ENCODE measurements around the gene KNL1. TPM values are rescaled to one million over a fixed set of nuclear protein-coding genes. Genes with fewer than 3 reads are reported as not detected.
"Not testable (repeated sequence)": the region's sequence is repeated elsewhere in the genome, so short reads cannot be mapped to it uniquely, and the experiment has no call there.

The KNL1 gene
- total and polyA plus RNA-seq, 2 of the 8 experiments (the other 6 are each of a cell fraction or from before 2014, with no cell fraction given), result 4.4 to 22.5 TPM

DNA sequence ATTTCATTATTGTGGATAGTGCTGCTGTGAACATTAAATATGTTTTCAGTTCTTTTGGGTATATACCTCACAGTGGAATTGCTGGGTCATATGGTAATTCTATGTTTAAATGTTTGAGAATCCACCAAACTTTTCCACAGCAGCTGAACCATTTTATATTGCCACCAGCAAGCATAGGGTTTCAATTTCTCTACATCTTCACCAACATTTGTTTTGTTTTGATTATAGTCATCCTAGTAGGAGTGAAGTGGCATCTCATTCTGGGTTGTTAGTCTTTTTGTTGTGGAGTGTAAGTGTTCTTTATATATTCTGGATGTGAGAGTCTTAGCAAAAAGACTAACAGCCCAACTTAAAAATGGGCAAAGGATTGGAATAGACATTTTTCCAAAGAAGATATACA lies 18.9 kb upstream of the KNL1 start (continued):
- TF ChIP-seq ZNF274 (IDR thresholded peaks at IDR 0.05; ENCODE audit: borderline replicate concordance, extremely low read depth, low read length), result no peak

DNA sequence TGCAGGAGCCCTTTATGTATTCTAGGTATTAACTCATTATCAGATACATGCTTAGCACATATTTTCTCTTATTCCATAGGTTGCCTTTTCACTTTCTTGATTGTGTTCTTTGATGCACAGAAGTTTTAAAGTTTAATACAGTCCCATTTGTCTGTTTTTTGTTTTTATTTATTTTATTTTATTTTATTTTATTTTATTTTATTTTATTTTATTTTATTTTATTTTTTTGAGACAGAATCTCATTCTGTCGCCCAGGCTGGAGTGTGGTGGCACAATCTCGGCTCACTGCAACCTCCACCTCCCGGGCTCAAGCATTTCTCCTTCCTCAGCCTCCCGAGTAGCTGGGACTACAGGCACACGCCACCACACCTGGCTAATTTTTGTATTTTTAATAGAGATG lies 17.1 kb upstream of the KNL1 start:
- WGBS, 2 experiments (ENCODE audit: extremely low coverage in 1 of 2, insufficient coverage in 1 of 2, insufficient read length in 1 of 2, insufficient replicate concordance in 2 of 2, low coverage in 1 of 2, low lambda C conversion rate in 2 of 2, missing lambda C conversion rate in 1 of 2), result 91% methylated on average over 5 of the region's 5 CpGs; no CpG with 5 or more reads in 1 of the 2 experiments
- H4K20me1 ChIP-seq (replicated peaks in 1 of 2; ENCODE audit: control insufficient read depth in 1 of 2, insufficient read depth in 2 of 2, low read length in 2 of 2); DNase-seq (ENCODE audit: low read depth in 1 of 2, low spot score in 2 of 2); H3K4me1 ChIP-seq (replicated peaks in 1 of 4; ENCODE audit: control insufficient read depth in 3 of 4, insufficient read depth in 4 of 4, low read length in 3 of 4); H4K91ac ChIP-seq (replicated peaks; ENCODE audit: insufficient read length, low read length); H3K27me3 ChIP-seq (replicated peaks in 1 of 4; ENCODE audit: control insufficient read depth in 3 of 4, extremely low read depth in 1 of 4, insufficient read depth in 3 of 4, low read length in 3 of 4); H2BK120ac ChIP-seq (replicated peaks; ENCODE audit: low read depth, low read length); H3K79me1 ChIP-seq (ENCODE audit: low read depth, low read length); H2BK15ac ChIP-seq (ENCODE audit: low read length); H2BK12ac ChIP-seq (ENCODE audit: low read depth, low read length); H3K56ac ChIP-seq (replicated peaks; ENCODE audit: insufficient read length, low read depth, low read length); H3K23me2 ChIP-seq (ENCODE audit: low read depth, low read length); H3K9me3 ChIP-seq (ENCODE audit: insufficient read depth in 2 of 2, low read depth in 1 of 2, low read length in 1 of 2); H3K23ac ChIP-seq (ENCODE audit: insufficient read length); H4K8ac ChIP-seq (ENCODE audit: extremely low read depth, insufficient read depth, low read length); H2AFZ ChIP-seq (ENCODE audit: low read length); H3K79me2 ChIP-seq (ENCODE audit: control insufficient read depth in 1 of 2, insufficient read depth in 2 of 2, low read length in 2 of 2); H2BK5ac ChIP-seq (ENCODE audit: low read depth, low read length); H3K4ac ChIP-seq (replicated peaks; ENCODE audit: insufficient read length, low read depth, low read length); FAIRE-seq; CTCF ChIA-PET (ENCODE audit: partially characterized antibody); H2AK5ac ChIP-seq (ENCODE audit: low read depth, low read length); H3K4me2 ChIP-seq (ENCODE audit: insufficient read depth in 1 of 2, low read depth in 2 of 2, low read length in 2 of 2); H2BK20ac ChIP-seq (ENCODE audit: low read length); H3K27ac ChIP-seq (ENCODE audit: low read depth, low read length); H3K9ac ChIP-seq (replicated peaks in 1 of 4; ENCODE audit: extremely low read depth in 1 of 4, low read depth in 3 of 4, low read length in 3 of 4); H3K4me3 ChIP-seq (ENCODE audit: extremely low read depth in 1 of 4, insufficient read depth in 2 of 4, low read depth in 3 of 4, low read length in 4 of 4); H3K14ac ChIP-seq (ENCODE audit: insufficient read length); H3K18ac ChIP-seq (ENCODE audit: extremely low read depth, low read length); H4K5ac ChIP-seq (ENCODE audit: insufficient read length, low read depth, low read length): not testable (repeated sequence)
- POLR2A ChIA-PET (ENCODE audit: partially characterized antibody), result interaction anchor here (2.0 kb wide), 1 partner anchor 12 kb away, joined by 4 read pairs; the partner anchor contains the start of gene CCDC32
- peaks cover 9 to 18% (median 11%) of the 10 kb centered on the region in 4 experiments; a peak in 7 of 8 replicates for H3K36me3 ChIP-seq (ENCODE audit: control insufficient read depth in 2 of 4, insufficient read depth in 4 of 4, low read length in 3 of 4)

All from H1 (cell line).